Thyroid gland (tissue), 4 donors: ENCODE results near the gene CXorf58.

ENCODE experiments used
- POLR2A ChIP-seq, 2 donors: fragments of 450-650 bp; IDR thresholded peaks; one replicate each; pipeline ENCODE4 v1.6.1; 2017; ENCODE audit warnings: antibody characterized with exemption in 2 of 2, mild to moderate bottlenecking in 2 of 2, moderate library complexity in 1 of 2
- TF ChIP-seq, protein P1 (sequence below), 6 experiments: fragments of 200-600 bp in 3 of 6; fragments of 450-650 bp in 3 of 6; sonication (generic) in 3 of 6; IDR thresholded peaks; one replicate each; pipeline ENCODE4 v1.5.1; 2016 to 2019; ENCODE audit warnings: antibody characterized with exemption in 6 of 6, mild to moderate bottlenecking in 2 of 6, inconsistent platforms in 1 of 6, moderate library complexity in 1 of 6

DNA sequence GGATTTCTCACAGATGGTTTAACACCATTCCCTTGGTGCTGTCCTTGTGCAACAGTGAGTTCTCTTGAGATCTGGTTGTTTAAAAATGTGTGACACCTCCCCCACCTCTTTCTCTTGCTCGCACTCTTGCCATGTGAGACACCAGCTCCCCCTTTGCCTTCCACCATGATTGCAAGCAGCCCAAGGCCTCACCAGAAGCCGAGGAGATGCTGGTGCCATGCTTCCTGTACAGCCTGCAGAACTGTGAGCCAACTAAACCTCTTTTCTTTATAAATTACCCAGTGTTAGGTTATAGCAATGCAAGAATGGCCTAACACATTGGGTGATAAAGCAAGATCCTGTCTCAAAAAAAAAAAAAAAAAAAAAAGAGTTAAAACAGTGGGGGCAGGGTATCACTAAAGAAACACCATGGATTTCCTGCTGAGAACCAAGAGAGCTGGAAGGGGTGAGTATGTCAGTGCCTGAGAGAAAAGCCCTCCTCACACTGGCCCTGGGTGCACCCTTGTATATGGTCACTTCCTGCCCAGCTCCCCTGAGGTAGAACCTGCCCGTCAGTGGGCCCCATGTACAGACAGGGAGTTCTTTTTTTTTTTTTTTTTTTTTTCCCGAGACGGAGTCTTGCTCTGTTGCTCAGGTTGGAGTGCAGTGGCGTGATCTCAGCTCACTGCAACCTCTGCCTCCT is 46.5 kb upstream of the CXorf58 start:
- TF ChIP-seq, protein P1, sequence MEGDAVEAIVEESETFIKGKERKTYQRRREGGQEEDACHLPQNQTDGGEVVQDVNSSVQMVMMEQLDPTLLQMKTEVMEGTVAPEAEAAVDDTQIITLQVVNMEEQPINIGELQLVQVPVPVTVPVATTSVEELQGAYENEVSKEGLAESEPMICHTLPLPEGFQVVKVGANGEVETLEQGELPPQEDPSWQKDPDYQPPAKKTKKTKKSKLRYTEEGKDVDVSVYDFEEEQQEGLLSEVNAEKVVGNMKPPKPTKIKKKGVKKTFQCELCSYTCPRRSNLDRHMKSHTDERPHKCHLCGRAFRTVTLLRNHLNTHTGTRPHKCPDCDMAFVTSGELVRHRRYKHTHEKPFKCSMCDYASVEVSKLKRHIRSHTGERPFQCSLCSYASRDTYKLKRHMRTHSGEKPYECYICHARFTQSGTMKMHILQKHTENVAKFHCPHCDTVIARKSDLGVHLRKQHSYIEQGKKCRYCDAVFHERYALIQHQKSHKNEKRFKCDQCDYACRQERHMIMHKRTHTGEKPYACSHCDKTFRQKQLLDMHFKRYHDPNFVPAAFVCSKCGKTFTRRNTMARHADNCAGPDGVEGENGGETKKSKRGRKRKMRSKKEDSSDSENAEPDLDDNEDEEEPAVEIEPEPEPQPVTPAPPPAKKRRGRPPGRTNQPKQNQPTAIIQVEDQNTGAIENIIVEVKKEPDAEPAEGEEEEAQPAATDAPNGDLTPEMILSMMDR (IDR thresholded peaks at IDR 0.05), result no peak
- no peak for TF ChIP-seq POLR2A (IDR thresholded peaks at IDR 0.05)
